GOT3 (cell line): Measurements from ENCODE around the gene PLCH2.

ENCODE experiments used
- DNase-seq: peaks from one replicate; lab custom pipeline; 2025; ENCODE audit warnings: mixed read lengths; lab: John Stamatoyannopoulos, UW

The PLCH2 gene

DNA sequence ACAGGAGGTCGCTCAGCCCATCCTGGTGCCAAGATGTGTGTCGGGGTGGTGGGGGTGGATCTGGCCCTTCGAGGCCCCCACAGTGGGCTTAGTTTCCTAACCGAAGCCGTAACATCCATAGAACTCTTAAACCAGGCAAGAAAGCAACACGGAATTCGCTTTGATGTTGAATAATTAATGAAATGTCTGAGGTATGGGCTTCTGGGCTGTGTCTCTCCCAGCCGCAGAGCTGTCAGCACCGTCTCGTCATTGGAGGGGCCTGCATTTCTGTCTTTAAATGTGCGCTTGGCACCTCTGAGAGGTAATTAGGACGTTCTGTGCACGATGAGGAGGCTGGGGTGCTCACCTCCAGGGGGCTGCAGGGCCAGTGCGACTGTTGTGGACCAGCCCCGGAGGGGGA is 13.3 kb upstream of the PLCH2 start:
- no peak for DNase-seq

DNA sequence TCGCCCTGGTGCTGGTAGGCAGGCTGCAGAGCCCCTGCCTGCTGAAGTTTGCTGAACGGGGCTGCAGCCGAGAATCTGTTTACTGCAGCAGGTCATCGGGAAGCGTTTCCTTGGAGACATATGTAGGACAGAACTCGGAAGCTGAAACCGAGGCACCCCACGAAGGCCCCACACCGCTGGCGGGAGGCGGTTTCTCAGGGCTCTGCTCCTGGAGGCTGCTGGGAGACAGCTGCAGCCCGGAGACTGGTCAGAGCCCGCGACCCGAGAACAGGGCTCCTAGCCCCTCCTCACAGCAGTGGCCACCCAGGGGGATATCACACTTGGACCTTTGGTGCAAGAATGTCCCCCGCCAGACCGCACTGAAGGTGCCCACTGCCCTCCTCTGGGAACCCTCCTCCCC is 12.7 kb upstream of the PLCH2 start:
- DNase-seq = no peak

DNA sequence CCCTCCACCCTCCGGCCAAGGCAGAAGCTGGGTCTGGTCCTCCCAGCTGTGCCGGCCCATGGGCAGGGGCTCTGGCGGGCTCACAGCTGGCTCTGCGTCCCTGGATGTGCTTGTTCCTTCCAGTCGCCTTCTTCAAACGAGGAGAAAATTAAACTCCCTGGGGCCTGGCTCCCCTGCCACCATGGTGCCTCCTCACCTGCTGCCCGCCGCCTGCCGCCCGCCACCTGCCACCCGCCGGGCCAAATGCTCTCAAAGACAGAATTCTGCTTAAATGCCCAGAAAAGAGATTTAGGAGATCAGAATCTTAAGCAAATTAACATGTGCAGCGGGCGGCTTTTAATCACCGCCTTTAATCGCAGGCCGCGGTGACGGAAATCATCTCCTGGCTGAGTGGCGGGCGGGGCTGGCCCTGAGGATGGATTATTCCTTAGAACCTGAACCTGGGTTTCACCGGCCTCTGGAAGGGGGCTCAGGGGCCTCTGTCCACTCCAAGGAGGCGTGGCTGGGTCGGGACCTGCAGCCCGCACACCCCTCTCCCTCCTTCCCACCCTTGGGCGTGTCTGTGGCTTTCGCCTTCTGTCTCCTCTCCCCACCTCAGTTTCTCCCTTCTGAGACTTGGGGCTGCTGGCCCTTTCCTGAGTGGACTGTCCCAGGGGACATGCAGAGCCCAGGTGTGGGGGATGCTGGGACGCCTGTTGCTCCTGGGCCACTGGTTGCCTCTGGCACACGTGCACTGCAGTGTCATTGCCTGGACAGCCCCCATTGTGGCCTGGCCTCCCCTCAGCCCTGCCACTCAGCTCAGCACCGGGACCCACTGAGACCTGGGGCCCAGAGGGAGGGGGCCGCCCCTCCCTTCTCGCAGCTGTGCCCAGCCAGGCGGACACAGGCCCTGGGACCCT is 10.5 kb upstream of the PLCH2 start:
- no peak for DNase-seq

DNA sequence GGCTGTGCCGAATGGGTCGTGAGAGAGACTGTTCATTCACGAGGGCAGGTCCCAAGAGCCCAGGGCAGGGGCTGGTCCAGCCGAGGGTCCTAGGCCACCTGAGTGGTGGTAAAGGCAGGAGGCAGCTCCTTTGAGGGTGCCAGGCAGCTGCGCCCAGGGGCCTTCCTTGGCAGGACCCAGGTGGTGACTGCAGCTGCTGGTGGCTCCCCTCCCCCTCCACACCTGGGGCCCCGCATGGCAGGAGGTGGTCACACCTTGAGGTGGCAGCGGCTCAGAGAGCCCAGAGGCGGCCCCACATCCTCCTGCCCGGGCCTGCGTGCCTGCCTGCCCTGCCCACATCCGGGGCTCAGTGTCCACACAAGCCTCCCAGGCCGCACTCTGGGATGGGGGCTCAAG is 9.8 kb upstream of the PLCH2 start:
- no peak for DNase-seq

DNA sequence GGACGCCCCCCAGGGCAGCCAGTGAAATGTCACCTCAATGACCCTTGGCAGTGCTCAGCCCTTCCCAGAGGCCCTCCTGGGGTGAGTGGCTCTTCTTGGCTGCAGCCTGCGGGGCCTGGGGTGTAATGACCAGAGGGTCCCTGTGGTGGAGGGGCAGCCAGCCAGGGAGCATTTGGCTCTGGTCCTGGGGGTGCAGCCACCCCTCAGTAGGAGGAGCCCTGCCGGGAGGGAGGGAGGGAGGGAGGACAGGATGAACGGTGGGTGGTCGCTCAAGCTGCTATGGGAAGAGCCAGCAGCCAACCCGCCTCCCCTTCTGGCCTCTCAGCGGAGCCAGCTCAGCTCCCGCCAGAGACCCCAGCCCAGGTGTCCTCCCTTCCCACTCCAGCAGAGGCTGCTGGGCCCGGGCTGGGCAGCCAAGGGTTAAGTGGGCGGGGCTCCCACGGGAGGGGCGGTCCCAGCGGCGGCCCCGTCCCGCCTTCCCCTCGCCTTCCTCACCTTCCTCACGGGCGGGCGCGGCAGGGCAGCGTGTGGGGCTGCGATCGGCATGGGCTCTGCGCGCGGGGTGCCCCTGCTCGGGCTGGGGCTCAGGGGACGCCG is 9.0 kb upstream of the PLCH2 start:
- DNase-seq = no peak

DNA sequence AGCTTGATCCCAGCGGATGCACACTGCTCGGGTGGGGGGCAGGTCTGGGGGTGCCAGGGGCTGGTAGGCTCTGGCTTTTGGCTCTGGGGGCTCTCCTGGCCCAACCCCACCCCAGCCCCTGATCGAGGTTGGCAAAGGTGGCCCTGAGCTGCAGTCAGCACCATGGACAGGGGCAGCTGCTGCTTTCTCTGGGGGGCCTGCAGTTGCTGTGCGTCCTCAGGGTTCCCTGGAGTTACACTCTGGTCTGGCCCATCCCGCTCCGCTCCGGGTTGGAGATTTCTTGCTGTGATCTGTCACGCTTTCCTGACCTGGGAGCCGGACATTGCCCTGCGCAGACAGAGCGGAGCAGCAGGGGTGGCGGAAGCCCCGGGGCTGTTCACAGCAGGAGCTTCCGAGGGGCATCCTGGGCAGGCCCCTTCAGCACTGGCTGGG is 8.0 kb upstream of the PLCH2 start:
- DNase-seq = no peak

DNA sequence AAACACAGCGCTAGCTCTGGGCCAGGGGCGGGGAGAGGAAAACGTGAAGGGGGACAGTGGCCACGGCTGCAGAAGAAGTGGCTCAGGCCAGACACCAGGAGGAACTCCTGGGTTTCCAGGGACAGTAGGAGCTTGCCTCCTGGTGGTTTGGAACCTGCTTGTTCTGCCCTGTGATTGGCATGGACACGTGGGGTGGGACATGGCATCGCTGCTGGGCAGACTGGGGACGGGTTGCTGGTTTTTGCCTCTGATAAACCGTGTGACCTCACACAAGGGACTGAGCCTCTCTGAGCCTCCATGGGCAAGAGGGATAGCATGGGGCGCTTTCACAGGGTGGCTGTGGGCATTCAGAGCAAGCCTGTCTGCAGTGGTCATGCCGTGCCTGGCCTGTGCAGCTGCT is 7.5 kb upstream of the PLCH2 start:
- DNase-seq = no peak

DNA sequence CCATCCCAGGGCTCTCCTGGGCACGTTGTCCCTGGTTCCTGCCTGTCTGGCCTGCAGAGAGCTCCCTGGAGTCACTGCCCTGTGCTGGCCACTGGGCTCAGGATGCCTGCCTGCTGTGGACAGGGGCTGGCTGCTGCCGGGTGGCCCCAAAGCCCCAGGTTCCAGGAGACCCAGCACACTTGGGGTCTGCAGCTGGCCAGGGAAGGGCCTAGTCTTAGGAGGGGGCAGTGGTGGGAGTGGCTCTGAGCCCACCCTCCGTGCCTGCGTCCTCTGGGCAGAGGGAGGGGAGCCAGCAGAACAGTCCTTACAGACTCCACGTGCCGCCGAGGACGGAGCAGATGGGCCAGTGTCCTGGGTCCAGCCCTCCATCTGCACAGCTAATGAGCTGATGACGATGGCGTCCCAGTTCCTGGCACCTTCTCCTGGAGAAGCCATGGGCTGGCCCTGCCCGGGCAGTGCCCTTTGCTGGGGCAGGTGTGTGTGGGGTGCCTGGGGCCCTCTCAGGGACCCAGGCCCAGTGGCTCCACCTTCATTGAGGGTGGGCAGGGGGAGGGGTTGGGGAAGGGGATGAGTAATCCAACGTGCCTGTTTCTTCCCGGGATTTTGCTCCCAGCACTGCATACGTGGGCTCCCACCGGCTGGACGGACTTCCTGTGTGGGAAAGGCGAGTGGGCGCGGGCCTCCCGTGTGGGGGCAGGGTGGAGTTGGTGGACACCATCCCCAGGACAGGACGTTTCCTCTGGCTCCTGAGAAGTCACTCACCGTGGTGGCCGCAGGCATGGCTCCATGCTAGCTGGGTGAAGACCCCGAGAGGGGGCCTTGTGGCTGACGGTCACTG is 6.8 kb upstream of the PLCH2 start:
- no peak for DNase-seq

DNA sequence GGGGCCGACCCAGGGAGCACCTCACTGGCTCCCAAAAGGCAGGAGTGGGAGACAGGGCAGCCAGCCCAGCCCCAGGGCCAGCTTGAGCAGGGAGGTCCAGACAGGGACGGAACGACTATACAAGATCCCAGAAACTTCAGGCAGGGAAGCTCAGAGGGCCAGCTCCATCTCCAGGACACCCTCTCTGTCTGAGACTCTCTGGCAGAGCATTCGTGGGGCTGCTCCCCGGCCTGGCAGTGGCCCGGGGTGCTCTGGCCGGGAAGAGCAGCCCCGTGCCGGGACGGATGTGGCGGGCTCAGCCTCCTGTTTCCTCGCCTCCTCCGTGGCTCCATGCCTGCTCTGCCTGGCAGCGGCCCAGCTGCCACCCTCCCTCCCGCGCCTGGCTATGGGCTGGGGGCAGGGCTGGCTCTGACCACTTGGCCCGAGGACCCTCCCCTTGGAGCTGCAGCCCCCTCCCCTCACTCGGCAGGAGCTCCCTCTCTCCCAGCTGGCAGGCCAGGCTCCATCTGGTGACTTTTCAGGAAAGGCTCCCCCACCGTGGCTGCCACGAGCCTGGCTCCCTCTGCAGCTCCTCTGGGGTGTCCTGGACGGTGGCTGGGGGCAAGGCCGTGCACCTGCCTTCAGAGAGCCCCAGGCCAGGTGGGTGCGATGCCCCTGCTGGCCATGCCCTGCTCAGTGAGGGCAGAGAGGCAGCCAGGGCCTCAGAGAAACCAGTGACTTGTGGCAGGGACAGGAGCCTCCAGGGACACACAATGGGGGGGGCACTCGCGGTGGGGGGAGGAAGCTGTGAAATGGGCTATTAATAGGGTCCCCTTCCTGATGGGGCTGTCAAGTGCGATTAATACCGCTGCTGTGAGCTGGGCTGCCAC is 5.6 kb upstream of the PLCH2 start:
- no peak for DNase-seq

DNA sequence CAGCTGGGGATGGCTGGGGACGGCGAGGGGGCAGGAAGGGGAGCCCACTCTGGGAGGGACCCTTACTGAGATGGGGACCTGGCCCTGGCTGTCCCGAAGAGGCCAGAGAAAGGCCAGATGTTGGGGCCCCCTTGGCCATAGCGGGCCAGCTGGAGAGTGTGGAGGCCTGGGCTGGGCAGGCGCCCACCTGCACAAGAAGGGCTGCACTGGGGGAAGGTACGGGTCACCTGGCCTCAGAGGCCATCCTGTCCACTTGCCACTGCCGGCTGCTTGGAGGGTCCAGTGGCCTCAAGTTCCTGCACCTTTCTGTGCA is 5.0 kb upstream of the PLCH2 start:
- no peak for DNase-seq

DNA sequence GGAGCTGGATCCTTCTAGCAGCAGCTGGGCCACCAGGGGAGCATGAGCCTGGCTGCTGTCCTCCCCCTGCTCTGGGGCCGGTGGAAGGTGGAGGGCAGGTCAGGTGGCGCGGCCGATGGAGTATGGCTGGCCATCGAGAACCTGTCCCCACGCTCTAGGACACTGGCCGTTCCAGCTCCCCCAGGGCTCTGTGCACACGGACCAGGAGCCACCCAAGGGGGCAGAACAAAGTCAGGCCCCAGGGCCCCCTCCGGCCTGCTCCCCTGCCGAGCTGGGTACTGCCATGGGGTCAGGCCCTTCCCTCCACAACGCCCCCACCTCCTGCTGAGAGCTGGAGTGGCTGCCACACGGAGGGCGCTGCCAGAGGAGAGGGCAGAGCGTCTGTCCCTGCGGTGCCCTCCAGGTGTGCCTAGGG is 4.5 kb upstream of the PLCH2 start:
- no peak for DNase-seq

DNA sequence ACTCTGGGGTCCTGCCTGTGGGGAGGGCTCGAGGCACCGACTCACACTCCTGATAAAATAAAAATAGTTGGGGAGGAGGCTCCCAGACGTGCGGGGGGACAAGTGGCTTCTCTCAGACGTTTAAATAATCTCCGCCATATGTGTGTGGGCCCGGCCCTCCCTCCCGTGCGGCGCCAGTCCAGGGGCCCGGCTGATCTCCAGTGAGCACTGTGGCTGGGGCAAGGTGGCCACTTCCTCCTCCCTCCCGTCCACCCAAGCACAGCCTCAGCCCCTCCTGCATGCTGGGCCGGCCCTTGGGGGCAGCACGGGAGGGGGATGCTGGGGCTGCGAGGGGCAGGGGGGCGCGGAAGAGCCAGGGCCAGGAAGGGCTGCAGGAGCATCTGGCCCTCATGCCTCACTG is 4.0 kb upstream of the PLCH2 start:
- no peak for DNase-seq

DNA sequence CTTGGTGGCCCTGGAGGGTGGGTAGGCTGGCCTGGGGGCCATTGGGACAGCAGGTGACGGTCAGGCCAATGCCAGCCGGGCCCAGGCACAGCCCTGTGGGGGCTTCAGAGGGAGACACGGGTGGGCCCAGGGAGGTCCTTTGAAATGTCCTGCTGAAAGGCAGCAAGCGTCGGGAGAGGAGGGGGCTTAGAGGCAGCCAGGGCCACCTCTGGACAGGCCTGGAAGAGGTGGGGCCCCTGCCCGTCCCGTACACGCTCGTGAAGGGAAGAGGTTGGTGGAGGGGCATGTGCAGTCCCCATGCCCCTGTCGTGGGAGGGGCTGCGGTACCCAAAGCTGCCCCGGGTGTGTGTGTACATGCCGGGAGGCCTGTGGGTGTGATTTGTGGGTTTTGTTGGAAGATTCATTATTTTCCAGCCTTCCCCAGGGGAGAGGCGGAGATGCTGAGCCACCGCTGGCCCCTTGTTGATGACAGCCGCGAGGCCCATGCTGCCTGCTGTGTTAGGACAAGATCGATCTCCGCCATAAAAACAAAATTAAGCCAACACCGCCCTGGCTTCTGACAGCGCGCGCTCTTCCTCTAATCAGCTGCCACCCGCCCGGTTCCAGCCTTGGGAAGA is 3.4 kb upstream of the PLCH2 start:
- no peak for DNase-seq

DNA sequence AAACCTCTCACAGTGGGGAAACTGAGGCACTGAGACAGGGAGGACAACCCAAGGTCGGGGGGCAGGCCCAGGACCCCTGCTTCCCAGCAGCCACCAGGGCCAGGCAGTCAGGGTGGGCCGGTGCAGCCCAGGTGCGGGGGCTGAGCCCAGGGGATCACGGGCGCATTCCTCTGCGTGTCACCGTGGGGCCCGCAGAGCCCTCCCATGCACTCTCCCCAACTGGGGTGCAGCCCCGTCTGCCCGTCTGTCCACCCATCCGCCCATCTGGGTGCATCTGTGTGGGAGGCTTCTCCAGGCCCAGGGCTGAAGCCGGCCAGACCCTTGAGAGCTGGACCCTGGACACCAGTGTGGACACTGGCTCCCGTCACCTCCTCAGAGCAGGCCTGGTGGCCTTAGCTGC is 2.9 kb upstream of the PLCH2 start:
- no peak for DNase-seq

DNA sequence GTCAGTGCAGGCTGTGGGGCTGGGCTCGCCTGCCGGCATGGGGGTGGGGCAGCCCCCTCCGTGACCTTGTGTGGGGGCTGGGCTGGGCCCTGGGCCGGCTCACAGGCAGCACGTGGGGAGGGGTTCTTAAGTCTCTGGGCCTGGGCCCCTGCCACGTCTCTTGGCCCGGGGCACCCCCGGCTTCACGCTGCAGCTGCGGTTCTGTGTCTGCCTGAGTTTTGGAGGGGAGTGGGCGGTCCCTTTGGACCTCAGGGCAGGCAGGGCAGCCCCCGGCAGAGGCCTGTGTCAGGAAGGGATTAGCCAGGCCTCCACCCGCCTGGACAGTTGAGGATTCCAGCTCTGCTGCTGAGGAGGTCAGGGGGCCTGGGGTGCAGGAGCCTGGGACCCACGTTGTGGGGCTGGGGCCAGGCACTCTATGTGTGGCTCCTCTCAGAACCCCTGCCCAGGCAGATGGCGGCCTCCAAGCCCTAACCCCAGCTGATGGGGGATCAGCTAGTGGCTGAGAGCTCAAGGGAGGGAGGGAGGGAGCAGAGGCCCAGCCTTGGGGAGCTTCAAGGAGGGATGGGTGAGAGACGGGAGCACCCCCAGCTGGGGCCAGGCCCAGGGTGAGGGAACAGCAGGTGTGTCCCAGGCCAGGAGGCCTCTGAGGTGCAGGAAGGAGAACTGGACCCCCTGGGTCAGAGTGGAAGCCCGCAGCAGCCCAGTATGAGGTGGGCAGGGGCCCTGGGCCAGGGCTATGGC is 1.8 kb upstream of the PLCH2 start:
- DNase-seq = no peak

DNA sequence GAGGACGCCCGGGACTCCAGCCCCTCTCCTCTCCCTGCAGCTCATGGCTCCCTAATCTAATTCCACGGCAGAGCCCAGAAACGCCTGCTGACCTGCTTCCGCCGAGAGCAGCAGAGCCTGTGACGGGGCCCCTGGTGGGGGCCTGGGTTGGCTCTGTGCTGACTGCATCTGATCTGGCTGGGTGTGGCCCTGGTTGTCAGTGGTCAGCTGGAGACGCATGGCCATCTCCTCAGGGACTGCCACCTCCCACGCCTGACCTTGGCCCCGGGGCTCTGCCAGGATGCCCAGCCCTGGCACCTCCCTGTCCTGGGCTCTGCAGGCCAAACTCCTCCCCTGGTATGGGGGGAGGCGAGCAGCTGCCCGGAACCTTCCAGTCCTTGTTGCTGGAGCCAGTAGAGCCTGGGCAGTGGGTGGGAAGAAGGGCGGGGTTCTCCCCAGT is 1.1 kb upstream of the PLCH2 start:
- no peak for DNase-seq

DNA sequence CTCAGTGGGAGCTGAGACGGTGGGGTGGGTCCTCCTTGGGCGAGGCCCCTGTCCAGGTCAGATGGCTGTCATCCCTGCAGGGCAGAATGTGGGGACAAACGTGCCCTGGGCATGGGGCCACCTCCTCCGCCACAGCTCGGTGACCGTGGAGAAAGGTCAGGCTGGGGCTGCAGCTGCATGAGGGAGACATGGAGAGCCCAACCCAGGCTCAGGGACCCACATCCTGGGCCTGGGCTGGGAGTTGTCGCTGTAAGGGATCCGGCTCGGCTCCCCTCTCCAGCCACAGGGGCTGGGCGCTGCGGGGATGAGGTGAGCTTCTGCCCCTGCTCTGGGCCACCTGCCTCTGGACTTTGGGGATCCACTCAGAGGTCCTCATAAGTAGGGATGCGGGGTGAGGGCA is 518 bp upstream of the PLCH2 start:
- DNase-seq = no peak

DNA sequence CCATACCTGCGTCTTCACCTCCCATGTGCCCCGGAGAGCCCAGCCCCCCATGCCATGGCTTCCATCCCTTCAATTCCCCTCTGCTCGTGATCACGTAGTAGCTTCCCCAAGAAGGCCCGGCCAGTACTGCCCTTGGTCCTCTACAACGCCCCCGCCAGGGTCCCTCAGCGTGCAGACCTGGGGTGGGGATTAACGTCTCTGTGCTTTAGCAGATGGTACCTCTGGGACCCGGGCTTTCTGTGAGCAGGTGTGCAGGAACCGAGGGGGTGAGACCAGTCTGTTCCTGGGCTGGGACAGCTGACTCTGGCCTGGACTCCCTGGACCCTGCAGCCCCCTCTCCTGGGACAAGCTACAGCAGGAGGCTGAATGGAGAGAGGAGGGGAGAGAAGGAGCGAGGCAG is 1.2 kb downstream of the PLCH2 start:
- DNase-seq = no peak

DNA sequence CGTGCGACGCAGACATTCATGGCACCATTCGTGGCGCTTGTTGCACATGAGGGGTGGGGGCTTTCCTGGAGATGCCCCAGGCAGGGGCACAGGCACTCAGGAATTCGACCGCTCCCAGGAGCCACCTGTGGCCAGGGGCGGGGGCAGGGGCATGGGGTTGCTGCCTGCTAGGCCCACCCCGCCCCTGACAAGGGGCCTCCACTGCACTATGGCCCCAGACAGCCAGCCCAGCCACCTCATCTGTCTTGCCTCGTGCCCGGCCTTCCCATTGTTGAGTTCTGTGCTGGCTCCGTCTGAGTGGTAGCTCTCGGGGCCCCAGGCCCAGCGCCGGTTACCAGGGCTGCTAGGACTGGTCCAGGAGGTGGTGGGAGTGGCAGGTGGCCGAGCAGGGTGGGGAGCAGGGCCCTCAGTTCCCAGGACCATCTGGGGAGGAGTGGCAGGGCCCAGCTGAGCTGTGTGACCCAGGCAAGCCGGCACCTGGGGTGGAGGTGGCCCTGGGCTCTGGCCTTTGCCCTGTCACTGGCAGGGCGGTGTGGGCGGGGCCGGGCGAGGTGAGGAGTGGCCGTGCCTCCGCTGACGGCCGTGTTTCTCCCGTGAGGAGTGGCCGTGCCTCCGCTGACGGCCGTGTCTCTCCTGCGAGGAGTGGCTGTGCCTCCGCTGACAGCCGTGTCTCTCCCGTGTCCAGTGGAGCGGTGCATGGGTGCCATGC is 1.9 kb downstream of the PLCH2 start:
- DNase-seq = no peak

DNA sequence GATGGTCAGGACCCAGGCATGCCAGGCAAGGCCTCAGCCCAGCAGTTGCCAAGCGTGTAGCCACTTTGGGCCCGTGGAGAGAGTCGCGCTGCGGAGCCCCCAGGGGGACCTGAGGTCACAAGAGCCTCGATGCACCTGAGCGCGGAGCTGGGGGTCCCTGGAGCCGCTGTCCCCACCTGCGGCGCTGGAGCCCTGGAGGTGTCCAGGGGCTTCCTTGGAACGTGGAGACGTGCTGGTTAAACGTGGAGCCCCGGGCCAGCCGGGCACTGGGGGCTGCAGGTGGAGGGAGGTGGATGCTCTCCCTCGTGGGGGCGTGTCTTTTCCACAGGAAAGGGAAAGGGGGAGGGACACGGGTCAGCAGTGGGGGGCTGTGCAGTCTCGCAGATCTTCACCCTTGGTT is 3.1 kb downstream of the PLCH2 start:
- DNase-seq = no peak
